Stimulated activated CD4-positive, alpha-beta T cell treated with anti-CD3 and anti-CD28 coated beads, Interleukin-12 subunit alpha, Interleukin-12 subunit beta, amount 100 ng/mL, for 48 hours (primary cell): ENCODE measurements around the gene FIGNL2.
"Not testable (repeated sequence)": the region's sequence is repeated elsewhere in the genome, so short reads cannot be mapped to it uniquely, and the experiment has no call there.

ENCODE experiments used
- DNase-seq, 3 donors: peaks; one replicate each; pipeline ENCODE4 v3.0.0-alpha.2; 2020; ENCODE audit warnings: low read depth in 2 of 3, low spot score in 1 of 3

Gene FIGNL2

DNA sequence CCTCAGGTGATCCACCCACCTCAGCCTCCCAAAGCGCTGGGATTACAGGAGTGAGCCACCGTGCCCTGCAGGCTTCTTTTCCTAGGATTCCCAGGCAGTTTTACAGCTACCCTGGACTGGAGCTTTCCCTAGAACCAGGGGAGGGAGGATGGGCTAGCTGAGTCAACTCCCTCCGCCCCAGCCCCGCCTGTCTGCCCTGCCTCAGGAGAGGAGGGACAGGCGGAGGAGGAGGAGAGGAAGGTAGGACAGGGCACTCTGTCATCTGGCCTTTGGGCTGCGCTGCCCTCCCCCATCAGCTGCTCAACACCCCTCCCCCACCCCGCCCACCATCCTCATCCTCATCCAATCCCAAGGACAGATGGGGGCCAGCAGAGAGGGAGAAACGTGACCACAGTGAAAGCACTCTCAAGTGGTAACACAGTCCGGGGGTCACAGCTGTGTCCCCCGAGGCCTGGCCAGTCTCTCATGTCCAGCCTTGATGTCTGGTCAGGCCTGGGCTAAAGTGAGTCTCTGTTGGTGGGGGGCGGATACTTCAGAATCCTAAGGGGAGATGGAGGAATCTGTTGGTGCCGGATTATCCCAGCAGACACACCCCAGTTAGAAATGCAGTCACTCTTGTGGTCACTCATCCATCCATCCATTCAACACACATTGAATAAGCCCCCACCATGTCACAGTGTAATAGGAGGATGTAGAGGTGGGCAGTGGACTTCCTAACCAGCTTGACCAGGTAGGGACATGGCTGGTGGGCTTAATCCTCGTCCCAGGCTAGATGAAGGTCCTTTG is 12.3 kb downstream of the FIGNL2 start:
- DNase-seq, result no peak

DNA sequence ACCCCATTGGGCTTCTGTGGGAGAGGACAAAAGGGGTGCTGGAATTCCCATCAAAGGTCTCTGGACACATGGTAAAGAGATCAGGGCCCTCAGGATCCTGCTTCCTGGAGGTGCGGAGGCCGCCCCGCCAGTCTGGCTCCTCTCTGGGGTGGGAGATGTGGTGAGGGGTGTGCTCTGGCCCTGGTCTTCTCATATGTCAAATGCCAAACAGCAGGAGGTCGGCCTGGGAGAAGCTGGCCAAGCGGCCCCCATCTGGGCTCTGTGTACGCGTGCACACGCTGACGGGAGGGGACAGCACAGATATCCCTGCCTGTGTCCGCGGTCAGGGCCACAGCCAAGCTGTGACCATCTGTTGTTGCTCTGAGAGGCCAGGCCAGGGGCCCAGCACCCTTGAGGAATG is 14.1 kb downstream of the FIGNL2 start:
- DNase-seq, result no peak

DNA sequence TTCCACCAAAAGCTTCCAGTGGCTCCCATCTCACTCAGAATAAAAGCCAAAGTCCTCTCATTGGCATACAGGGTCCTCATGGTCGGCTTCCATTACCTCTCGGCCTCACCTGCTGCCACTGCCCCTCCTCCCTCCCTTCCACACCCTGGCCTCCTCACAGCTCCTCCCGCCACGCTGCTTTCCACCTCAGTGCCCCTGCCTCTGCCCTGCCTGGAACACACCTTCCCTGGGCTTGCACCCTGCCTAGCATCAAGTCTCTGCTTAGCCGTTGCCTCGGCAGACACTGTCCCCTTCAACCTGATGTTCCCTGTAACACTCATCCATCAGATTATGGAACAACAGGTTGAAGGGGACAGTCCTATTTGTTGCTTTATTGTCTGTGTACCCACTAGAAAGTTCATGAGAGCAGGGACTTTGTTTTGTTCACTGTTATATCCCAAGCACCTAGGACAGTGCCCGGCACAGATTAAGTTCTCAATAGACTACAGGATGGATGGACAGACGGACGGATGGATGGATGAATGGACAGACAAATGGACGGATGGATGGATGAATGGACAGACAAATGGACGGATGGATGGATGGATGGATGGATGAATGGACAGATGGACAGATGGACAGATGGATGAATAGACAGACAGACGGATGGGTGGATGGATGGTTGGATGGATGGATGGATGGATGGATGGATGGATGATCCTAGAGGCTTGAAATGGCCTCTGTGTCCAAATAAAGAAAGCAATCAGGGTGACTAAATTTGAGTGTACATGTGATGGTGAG is 14.9 kb downstream of the FIGNL2 start:
- DNase-seq, result no peak

DNA sequence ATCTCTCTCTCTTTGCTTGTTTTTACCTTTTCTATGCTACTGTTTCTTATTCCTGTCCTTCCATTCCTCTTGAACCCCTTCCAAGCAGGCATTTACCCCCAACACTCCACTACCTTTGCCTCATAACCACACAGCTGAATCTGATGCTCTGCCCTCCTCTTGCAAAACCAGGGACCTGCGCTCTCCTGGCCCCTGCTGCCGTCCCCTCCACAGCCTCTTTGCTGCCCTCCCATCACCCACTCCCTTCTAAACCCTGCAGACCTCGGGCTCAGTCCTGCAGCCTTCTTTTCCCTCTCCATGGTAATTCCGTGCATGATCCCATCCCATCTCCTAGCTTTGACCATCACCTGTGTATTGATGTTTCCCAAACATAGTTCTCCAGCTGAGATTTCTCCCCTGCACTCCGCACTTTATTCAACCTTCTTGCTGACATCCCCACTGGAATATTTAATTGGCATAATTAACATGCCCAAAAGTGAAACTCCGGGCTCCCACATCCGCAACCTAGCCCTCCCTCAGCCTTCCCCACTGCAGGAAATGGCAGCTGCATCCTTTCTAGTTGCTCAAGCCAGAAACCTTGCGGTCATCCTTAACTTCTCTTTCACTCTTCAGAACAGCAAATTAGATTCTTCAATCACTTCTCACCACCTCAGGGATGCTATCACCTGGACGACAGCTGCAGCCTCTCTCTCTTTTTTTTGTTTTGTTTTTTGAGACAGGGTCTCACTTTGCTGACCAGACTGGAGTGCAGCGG is 16.0 kb downstream of the FIGNL2 start:
- no peak for DNase-seq

DNA sequence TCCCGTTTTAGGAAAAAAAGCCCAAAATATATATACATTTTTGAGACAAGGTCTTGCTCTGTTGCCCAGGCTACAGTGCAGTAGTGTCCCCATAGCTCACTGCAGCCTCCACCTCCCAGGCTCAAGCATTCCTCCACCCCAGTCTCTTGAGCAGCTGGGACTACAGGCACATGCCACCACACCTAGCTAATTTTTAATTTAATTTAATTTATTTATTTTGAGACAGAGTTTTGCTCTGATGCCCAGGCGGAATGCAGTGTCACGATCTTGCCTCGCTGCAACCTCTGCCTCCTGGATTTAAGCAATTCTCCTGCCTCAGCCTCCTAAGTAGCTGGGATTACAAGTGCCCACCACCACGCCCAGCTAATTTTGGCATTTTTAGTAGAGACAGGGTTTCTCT is 16.7 kb downstream of the FIGNL2 start:
- not testable (repeated sequence) for DNase-seq

DNA sequence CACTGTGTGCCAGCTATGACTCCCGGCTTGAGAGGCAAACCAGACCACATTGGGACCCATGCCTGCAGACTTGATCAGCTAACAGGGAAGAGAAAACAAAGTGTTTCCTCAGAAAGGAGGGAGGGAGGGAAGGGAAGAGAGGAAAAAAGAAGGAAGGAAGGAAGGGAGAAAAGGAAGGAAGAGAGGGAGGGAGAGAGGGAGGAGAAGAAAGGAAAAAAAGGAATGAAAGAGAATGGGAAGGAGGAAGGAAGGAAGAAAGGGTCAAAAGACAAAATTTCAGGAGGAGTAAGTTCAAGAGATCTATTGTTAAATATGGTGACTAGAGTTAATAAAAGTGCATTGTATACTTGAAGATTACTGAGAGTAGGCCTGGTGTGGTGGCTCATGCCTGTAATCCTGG is 18.9 kb downstream of the FIGNL2 start:
- DNase-seq, result no peak

DNA sequence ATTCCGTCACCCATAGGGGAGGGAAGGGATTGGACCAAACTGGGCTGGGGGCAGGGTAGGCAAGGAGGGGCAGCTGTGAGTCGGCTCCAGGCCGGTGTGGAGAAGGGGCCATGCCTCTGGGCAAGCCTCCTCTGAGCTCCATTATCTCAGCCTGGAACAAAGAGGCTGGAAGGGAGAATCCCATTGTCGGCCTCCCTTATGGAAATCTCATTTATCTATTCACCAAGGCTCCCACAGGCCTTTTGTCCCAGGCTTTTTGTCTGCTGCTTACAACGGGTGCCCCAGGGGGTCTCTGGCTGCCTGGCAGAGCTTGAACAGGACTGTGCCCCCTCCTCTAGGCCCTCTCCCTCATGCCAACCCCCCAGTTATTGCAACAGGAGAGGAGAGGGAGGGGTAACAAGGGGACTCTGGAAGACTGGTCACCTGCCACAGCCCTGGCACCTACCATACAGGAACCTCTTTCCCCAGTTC is 19.5 kb downstream of the FIGNL2 start:
- DNase-seq, result no peak

DNA sequence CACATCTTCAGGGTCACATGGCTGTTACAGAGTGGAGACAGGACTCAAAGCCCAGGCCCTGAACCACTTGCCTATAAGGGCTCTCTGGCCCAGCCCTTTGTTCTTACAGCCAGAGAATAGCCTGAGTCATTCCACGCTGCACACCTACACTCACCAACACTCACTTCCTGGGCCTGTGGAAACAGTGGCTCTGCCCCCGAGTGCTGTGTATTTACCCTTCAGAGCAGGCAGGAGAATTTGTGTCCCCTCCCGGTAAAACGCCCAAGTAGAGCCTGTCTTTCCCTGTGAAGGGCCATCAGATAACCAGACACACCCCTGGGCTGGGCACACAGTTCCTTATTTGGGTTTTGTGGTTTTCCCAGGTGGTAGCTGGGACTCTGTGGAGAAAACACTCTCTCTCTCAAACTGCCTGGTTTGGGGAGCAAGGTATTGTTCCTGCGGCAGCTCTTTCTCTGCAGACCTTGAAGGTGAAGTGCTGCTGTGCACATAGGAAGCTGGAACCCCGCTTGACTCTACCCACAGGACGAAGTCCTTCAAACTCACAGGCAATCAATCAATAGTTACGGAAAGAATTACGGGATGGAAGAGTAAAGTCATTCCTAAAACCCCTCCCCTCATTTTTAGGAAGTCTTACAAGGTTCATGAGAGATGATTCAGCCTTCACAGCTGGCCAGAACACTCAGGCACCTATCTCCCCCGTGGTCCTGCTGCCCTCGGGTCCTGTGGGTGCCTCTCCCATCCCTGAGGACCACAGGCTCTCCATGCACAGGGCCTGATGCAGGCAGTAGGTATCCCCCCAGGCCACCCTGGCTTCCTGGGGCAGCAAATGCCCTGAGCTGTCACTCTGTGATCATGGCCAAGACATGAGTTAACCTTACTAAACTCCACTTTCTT is 20.3 kb downstream of the FIGNL2 start:
- DNase-seq, result peak; percentile 56 to 64 (median 63)

DNA sequence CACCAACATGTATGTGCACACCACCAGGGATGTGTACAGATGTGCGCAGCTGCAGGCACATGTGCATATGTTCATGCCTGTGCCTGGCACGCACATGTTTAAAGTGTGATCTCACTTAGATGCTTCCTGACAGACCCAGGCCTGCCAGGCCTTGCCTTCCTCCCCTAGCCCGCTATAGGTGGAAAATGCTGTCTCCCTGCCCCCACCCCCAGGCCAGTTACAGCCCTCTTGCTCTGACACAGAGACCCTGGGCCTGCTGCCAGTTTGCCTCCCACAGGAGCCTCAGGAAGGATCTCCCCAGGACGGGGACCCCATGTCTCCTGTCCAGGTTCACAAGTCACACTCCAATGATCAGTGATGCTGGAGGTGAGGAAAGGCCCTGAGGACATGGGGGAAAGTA is 21.6 kb downstream of the FIGNL2 start:
- DNase-seq, result no peak

DNA sequence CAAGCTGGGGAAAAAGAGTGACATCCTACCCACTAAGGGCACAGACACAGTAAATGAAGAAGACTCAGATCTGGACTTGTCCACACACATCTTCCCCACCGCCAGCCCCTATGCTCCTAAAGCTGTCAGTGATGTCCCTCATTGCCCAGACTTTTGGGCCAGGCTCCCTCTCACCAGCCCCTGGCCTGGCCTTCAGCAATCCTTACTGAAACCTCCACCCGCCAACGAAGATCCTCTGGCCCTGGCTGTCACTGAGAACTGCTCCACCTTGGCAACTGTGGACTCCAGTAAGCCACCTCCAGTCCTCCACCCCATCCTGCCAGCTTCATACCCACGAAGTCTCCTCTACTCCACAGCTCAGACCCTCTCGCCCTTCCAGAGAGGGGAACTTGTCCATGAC is 23.3 kb downstream of the FIGNL2 start:
- DNase-seq, result no peak

DNA sequence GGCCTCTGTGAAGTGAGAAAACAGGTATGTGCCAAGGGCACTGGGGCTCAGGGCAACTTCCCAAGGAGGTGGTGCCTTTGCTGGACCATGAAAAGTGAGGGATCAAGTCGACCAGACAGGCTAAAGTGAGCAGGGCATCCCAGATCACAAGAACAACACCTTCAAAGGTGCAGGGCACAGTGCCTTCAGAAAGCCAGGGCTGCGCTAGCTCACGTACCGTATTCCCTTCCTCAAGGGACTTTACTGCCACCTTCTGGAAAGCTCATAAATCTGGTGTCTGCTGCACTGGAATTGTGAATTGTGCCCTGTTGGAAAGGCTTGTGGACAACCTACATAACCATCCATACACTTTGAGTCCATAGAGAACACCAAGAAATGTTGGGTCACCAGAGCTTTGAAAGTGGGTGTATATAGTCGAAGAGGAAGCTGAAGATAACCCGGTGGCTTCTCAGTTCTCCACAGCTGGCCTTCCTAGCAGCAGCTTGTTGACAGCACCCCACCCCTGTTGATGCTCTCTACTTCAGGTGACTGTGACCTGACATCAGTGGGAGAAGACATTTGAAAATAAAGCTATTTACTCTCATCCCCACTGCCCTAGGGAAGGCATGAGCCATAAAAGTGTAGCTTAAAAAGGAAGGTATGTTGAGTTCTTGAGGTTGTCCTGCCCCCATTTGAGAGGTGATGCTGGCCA is 24.5 kb downstream of the FIGNL2 start:
- no peak for DNase-seq

DNA sequence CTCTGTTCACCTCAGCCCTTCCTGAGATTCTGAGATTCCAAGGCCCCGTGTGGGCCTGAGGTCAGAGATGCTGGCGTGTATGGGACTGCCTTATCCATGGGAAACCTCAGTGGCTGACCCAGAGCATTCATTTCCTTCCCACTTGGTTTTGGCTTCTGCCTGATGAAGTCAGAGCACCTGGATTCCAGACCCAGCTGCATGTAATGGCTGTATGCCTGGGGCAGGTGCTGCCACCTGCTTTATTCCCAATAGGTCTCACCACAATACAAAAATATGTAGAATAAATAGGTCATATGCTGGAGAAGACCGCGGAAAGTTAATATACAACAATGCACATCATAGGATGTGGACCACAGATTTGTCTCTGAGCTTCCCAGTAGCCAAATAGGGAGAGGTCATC is 25.6 kb downstream of the FIGNL2 start:
- no peak for DNase-seq

DNA sequence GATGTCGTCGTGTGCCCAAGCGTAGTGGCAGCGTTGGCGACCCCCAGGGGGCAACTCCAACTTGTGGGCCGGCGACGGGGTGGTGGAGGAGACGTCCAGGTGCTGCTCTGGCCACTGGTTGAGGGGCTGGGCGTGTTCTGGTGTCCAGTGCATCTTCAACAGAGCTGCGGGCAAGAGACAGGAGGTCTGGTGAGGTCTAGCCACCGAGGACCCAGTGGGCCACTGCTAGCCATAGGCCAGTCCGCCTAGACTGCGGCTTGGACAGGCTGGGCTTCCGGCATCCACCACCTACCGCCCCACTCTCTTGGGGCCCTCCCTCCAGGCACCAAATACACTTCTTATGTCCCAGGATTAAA is 26.3 kb downstream of the FIGNL2 start:
- DNase-seq, result no peak

DNA sequence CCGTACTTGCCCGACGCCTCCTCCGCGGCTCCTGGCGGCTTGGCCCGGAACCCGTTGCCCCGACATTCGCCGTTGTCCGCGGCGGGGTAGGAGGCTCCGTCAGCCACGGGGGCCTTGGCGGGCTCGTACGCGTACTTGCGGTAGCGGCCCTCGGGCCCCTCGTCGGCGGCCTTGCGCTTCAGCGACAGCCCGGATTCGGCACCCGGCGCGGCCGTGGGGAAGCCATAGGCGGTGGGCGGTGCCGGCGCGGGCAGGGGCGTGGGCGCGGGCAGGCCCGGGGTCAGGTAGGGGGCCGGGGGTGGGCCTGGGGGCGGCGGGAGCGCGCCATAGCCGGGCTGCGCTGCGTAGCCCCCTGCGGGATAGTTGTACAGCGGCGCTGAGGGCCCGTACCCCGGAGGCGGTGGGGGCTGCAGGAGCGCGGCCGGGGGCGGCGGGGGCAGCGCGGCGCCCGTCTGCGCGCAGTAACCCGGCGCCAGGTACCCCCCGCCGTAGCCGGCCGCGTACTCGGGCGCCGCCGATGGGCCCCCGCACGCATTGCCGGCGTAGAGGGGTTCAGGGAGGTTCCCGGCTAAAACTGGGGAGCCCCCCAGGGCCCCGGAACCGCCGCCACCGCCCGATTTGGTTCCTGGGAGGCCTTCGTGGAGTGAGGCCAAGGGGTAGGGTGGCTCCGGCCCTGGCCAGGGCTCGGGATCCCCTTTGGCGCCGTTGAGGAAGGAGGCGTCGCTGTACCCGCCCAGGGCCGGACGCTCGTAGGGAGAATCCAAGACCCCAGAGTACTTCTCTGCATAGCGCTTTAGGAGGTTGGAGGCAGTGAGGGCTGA is 26.9 kb downstream of the FIGNL2 start:
- DNase-seq, result peak in 1 of 3 donors; percentile 31

DNA sequence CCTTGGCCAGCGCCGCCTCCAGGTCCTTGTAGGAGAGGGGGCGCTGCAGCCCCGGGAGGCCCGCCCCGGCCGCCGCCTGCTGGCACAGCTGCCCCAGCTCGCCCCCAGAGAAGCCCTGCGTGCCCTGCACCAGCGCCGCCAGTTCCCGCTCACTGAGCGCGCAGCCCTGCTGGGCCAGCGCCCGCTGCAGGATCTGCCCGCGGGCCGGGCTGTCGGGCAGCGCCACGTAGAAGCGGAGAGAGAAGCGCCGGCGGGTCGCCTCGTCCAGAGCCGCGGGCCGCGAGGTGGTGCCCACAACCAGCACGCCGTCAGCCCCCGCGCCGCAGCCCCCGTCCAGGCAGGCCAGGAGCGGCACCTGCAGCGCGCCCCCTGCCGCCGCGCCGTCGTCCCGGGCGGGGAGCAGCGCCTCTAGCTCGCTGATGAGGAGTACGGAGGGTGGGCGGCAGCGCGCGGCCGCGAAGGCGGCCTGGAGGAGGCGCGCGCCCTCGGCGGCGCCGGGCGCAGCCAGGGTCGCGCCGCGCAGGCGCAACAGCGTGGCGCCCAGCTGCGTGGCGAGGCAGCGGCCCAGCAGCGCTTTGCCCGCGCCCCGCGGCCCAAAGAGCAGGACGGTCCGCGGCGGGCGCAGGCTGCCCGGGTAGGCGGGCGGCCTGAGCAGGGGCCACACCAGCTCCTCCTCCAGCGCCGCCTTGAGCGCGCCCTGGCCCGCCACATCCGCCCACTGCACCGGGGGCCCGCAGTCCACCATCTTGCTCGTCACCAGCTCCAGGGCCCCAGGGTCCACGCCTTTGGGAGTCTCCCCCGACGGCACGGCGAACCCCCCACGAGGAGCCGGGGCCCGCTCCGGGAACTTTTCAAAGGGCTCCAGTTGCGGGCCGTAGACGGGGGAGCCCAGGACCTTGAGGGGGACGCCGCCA is 27.7 kb downstream of the FIGNL2 start:
- DNase-seq, result peak; percentile 56 to 73 (median 58)

DNA sequence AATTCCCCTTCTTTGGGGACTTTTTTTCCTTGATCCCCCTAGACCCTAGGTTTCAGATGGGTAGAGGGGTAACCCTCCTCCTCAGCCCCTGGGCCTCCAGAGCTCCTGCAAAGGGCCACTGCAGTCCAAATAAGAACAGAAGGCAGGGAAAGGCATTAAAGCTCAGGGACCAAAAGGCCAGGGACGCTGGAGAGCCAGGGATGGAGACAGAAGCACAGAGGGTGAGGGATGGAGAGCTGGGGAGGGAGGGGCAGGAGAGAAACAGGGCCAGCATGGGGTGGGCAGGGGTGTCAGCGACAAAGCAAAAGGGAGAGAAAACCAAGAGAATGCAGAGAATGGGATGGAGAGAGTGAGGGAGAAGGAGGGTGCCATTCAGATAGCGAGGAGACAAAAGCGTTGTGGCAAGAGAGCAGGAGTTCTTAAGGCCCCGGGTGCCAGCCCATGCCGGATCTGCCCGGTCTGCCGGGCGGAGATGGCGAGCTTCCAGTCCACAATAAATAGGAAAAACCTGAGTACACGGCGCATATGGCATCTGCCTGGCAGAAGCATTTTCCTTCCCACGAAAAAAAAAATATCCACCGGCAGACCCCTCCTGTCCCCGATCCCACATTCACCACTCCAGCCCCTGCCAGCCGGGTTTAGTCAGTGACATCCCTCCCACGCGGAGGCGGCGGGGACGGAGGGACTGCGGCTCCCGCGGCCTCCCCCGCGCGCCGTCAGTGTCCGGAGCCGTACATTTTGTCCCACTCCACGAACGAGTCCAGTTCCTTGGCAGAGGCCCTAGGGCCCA is 28.6 kb downstream of the FIGNL2 start:
- no peak for DNase-seq

DNA sequence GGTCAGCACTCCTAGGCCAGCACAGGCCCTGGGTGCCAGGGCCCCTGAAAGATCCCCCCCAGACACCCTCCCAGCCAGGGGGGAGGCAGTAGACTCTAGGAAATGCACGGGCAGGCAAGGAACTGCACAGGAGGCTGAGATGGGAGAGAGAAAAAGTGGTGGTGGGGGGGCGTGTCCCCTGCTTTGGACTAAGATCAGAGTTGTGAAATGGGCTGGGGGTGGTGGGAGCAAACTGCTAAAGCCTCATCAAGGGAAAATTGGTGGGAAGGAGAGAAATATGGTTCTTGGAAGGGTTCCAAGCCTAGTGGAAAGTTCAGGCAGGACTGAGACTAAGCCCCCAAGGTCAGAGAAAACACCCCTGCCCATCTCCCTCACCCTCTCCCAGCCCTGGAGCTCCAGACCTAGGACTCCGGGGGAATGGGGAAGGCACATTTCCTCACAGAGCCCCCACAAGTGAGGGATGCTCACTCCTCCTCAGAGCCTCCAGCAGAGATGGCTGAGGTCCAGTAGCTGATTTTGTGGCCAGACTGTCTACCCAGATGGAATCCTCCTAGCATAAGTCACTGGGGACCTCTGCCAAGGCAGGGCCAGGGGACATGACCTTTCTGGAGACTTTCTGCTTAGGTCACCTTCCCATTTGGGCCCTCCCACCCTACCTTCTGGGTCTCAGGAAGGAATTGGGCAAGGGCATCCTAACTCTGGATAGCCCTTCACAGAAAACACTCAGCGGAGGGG is 29.8 kb downstream of the FIGNL2 start:
- no peak for DNase-seq
